Fibroblast of peridontal ligament (primary cell): ENCODE measurements around the gene SH3RF3.
"Not testable (repeated sequence)": the region's sequence is repeated elsewhere in the genome, so short reads cannot be mapped to it uniquely, and the experiment has no call there.

ENCODE experiments used
- DNase-seq: peaks from one replicate; pipeline ENCODE4 v3.0.0-alpha.2; 2010; ENCODE audit errors: extremely low read depth

Gene SH3RF3

DNA sequence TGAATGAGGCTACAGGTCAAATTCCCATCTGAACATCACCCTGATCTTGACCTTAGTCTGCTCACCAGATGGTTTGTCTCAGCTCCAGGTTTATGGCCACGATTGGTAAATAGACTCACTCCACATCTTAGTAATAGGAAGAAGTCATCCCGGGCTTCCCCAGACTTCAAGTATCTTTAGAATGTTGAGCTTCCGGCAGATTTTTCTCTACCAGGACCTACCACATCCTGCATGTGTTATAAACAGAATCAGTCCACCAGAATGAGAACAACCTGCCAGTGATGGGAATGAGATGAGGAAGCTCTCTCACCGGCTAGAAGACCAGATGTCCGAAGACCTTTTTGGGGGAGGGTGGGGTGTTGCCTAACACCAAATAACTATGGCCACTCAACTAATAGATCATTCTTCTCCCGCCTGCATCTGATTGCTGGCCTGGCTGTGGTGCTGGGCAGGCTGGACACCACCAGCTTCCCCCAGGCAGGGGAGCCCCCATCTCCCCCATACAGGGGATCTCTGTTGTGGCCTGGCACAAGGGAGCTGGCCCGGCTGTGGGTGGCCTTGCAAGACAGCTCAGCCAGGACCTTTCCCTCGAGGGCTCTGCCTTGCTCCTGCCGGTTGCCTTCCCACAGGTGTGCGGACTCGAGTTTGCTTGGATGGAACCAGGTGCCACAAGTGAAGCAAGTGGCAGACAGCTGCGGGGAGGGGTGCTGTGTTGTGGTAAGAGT, 88.5 kb downstream of the SH3RF3 start:
- peak; percentile 81 for DNase-seq

- DNase-seq: peak; percentile 35
These were observed 89.2 kb downstream of the SH3RF3 start for GRCh38 chr2:109218087-109218791.

DNA sequence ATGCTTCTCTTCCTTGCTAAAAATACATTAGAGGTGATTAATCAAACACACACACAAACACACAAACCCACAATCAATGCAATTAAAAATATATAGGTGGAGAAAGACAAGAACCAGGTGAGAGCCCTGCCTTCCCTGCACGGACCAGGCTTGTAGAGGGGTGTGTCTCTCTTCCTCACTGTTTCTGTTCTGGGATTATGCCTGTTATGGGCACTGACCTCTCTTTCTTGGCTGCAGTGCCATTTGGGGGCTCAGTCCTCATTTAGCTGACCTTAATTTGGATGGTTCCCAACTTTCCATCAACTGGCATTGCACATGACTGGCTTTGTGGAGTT, 89.8 kb downstream of the SH3RF3 start:
- DNase-seq: no peak

- DNase-seq: no peak
These were observed 91.9 kb downstream of the SH3RF3 start for GRCh38 chr2:109220860-109221259.

- not testable (repeated sequence) for DNase-seq
These were observed 92.3 kb downstream of the SH3RF3 start for GRCh38 chr2:109221316-109221715.

DNA sequence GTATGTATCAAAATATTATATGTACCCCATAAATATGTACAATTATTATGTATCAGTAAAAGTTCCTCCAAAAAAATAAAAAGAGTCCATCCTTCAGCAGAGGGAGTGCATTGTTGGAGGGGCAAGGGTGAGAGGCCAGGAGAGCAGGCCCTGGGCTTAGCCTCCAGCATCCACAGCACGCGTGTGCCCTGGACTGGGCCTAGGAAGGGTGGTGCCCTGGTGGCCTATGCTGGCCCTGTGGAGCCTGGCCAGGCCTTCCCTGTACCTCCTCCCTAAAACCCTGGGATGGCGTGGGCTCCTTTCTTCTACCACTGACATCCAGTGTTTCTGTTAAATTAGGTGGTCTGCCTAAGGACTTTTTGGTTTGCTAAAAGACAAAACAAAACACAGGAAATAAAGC, 93.4 kb downstream of the SH3RF3 start:
- DNase-seq: no peak

- DNase-seq: no peak
These were observed 93.9 kb downstream of the SH3RF3 start for GRCh38 chr2:109222825-109223471.

- no peak for DNase-seq
These were observed 94.5 kb downstream of the SH3RF3 start for GRCh38 chr2:109223490-109223889.

DNA sequence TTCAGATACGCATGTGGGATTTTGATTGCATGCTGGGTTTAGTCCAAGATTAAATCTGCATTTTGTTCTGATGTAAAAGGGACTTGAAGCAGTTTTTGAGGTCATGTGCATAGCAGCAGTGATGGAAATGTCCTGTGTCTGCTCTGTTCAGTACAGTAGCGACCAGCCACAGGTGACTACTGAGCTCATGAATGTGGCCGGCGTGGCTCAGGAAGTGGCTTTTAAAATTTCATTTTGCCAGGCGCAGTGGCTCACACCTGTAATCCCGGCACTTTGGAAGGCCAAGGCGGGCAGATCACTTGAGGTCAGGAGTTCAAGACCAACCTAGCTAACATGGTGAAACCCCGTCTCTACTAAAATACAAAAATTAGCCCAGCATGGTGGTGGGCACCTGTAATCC, 95.3 kb downstream of the SH3RF3 start:
- not testable (repeated sequence) for DNase-seq

DNA sequence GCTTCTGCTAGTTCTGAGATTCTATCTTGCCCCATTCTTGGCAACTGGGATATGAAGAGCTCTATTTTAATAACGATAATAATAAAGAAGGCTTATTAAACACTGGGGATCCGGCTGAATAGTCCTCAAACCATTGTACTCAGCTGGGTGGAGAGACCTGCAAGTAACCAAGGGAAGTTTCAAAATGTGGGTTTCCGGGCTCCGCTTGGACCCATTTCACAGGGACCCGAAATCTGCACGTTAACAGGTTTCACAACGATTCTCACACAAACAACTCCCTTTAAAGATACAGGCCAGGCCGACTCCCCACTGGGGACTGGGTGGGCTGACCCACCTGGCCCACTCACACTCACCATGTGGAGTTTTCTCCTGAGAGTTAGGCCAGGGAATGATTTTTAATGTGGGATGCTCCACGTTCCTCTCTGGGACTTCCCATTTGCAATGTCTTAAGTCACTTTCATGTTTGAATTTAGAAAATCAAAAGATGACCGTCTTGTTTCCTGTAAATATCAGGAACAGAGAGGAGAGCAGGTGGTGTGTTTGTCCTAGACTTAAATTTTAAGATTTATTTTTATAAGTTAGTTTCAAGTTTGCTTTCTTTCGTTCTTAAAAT, 96.3 kb downstream of the SH3RF3 start:
- DNase-seq: no peak

GRCh38 chr2:109226128-109226527, 97.1 kb downstream of the SH3RF3 start:
- no peak for DNase-seq

DNA sequence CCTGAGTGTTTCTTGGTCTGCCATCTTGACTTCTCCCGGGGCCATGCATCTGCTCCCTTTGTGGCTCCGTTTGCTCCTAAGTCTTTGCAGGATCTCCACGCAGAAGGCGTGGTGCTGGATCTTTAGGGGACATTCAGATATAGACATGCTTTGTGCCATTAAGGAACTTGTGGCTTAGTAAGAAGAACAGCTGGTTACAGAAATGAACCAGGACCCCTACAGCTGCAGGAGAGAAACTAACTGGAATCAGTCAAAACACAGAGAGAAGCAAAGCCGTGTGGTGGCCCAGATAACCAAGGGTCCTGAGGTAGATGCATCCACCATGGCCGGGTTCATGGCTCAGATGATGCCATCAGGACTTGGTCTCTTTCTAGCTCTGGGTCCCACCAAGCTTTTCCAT, 97.6 kb downstream of the SH3RF3 start:
- DNase-seq: no peak

- DNase-seq: no peak
These were observed 100.2 kb downstream of the SH3RF3 start for GRCh38 chr2:109229094-109229675.

DNA sequence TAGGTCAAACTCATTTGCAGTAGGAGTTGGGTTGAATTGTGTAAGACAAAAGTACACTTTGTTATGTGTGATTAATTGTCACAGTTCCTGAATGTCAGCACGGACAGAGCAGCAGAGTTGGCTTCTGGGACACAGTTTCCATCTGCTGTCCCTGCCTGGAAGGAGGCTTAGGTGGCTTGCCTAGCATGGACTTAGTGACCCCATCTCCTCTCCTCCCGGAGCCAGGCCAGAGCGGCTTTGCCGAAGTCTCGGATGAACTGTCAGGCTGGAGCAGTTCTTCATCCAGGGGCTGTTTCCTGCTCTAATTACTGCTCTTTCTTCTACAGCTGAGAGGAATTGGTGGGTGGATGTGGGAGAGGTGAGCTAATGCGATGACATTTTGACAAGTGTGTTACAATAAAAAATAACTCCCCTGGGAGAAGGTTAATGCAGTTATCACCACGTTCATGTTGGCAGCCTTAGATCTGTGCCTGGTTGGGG, 102.0 kb downstream of the SH3RF3 start:
- no peak for DNase-seq

DNA sequence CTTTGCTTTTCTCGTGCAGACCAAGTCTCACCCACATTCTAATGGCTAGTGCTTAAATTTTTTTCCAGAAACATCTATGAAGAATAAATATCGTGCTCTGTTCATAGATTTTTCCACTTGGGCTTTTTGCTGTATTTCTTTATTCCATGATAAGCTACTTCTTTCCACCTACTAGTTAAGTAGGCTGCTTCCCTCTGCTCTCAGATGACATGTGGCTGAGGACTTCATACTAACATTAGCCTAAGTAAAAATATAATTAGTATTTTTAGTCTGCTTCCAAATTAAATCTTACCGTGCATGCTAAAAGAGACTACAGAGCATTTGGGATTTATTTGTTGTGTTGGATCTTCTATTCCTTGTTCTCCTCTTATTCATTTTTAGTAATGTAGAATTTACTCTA, 102.4 kb downstream of the SH3RF3 start:
- no peak for DNase-seq

DNA sequence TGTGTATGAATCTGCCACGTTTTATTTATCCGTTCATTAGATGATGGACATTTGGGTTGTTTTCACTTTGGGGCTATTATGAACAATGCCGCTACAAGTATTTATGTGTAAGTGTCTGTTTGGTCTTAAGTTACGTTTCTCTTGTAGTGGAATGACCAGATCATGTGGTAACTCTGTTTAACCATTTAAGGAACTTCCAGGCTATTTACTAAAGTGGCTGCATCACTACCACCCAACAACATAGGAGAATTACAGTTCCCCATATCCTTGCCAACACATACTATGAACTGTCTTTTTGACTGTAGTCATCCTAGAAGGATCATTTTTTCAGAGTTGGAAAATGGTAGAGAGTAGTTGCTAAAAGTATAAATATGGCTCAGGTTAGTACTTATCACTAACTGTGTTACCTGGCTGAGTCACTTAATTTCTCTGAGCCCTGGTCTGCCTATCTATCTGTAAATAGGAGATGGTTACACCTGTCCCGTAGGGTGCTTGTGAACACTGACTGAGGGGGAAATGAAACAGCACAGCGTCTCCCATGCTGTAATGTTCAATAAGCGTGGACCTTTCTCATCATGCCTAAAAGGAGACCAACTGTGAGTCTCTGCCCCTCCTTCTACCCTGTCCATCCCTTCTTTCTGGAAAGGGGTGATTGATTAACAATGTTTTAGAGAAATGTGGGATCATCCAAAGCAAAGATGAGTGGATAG, 103.1 kb downstream of the SH3RF3 start:
- no peak for DNase-seq

DNA sequence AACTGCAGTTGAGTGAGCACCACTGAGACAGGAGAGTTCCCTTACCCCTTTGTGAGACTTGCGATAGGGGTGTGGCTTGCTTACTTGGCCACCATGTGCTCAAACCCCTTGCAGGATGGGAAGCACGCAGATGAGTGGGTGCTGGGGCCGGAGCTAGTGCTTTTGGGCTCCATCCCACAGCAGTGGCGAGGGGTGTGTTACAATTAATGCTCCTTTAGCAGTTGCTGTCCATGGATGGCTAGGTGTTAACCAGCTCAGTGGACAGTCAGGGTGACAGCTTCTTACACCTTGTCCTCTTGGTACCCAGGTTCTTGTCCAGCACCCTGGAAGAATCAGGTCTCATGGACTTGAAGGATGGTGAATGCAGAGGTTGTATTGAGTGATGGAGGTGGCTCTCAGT, 103.9 kb downstream of the SH3RF3 start:
- DNase-seq: no peak

DNA sequence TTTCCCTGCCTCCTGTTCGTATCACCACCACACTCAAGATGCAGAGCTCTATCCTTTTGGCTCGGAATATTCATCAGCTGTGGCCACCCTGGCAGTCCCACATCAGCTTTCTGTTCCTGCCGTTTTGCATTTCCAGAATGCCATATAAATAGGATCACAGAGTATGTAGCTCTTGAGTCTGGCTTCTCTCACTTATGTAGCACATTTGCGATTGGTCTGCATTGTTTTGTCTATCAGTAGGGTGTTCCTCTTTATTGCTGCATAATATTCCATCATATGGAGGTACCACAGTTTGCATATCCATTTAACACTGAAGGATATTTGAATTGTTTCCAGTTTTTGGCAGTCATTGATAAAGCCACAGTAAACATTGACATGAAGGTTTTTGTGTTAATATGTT, 104.6 kb downstream of the SH3RF3 start:
- DNase-seq: no peak

DNA sequence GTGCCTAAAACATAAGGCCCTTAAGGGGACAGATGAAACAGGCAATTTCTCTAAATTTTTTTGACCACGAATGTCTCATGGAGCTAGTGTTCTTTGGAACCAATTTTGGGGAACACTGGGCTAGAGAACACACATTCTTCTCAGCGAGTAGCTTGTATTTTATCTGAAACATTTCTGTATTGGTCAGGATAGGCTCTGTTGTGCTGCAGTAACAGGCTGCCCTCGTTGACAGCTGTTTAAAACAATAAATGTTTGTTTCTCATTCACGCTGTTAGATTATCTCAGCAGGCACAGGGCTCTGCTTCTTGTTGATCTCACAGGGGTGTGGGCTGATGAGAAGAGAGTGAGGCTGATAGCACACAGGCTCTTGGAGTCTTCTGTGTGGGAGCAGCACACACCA, 105.3 kb downstream of the SH3RF3 start:
- no peak for DNase-seq

DNA sequence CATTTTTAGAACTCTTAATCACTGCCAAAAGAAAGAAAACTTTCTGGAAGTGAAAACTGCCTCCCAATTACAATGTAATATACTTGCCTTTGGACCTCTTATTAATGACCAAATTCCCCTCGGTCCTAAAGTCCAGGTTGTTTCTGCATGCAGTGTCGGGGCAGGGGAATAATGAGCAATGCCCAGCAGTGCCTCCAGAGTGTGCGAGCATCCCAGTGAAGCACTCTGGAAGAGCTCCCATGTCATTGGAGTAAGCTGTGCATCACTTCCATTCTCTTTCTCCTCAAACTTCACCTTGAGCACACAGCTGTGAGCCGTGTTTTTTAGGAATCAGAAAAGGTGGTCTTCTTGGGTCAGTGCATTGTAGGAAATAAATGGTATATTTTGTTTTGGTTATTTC, 107.1 kb downstream of the SH3RF3 start:
- DNase-seq: no peak

DNA sequence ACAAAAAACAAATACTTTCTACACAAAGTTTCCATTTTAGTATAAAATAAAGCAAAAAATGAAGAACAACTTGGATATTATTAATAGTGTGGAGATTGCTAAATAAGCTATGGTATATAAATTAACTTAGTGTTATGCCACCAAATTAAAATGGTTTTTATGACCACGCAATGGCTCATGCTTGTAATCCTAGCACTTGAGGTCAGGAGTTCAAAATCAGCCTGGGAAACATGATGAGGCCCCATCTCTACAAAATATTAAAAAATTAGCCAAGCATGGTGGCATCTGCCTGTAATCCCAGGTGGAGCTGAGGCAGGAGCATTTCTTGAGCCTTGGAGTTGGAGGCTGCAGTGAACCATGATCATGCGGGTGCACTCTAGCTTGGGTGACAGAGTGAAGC, 108.8 kb downstream of the SH3RF3 start:
- no peak for DNase-seq

GRCh38 chr2:109238580-109238979, 109.6 kb downstream of the SH3RF3 start:
- peak; percentile 87 for DNase-seq
